Liver (tissue), 9 donors: ENCODE data around the gene EXOC4. TPM values are rescaled to one million over a fixed set of nuclear protein-coding genes. Genes with fewer than 3 reads are reported as not detected.

ENCODE experiments used
- DNase-seq: peaks from one replicate; pipeline ENCODE4 v3.0.0-alpha.2; 2017; ENCODE audit warnings: low spot score
- H3K27ac ChIP-seq, 2 donors: one replicate each; pipeline ENCODE4 v1.7.0; 2013; ENCODE audit warnings: inconsistent platforms in 2 of 2, low read length in 2 of 2, control low read depth in 1 of 2, low read depth in 1 of 2, mild to moderate bottlenecking in 1 of 2
- H3K27me3 ChIP-seq, 4 donors: one replicate each; pipeline versions ENCODE4 v1.6.1 to v1.7.0; 2013; ENCODE audit warnings: low read length in 3 of 4, inconsistent platforms in 1 of 4, mild to moderate bottlenecking in 1 of 4, moderate library complexity in 1 of 4; ENCODE audit not compliant: control insufficient read depth in 4 of 4, insufficient read depth in 4 of 4
- H3K36me3 ChIP-seq, 4 donors: one replicate each; pipeline versions ENCODE4 v1.6.1 to v1.7.0; 2013; ENCODE audit warnings: low read length in 3 of 4, mild to moderate bottlenecking in 3 of 4, low read depth in 1 of 4, moderate library complexity in 1 of 4; ENCODE audit not compliant: control insufficient read depth in 4 of 4, insufficient read depth in 3 of 4
- H3K4me1 ChIP-seq, 4 donors: one replicate each; pipeline versions ENCODE4 v1.6.1 to v1.7.0; 2013; ENCODE audit warnings: low read length in 3 of 4, mild to moderate bottlenecking in 3 of 4, moderate library complexity in 1 of 4; ENCODE audit not compliant: control insufficient read depth in 4 of 4, insufficient read depth in 4 of 4
- H3K4me3 ChIP-seq, 3 donors: one replicate each; pipeline versions ENCODE4 v1.6.1 to v1.7.0; 2013; ENCODE audit warnings: low read length in 3 of 3, control low read depth in 1 of 3, low read depth in 1 of 3, mild to moderate bottlenecking in 1 of 3
- H3K9ac ChIP-seq, 2 donors: one replicate each; pipeline ENCODE4 v1.7.0; 2013; ENCODE audit warnings: low read length in 2 of 2, mild to moderate bottlenecking in 2 of 2, moderate library complexity in 2 of 2, control low read depth in 1 of 2, low read depth in 1 of 2
- H3K9me3 ChIP-seq, 4 donors: one replicate each; pipeline versions ENCODE4 v1.6.1 to v1.7.0; 2013; ENCODE audit warnings: low read length in 3 of 4; ENCODE audit not compliant: control insufficient read depth in 4 of 4
- ATF3 ChIP-seq: IDR thresholded peaks from 2 replicates; pipeline ENCODE4 v1.6.1; 2016; ENCODE audit warnings: antibody characterized with exemption
- EGR1 ChIP-seq, 2 donors: IDR thresholded peaks; 2 replicates each; pipeline ENCODE4 v1.6.1; 2016 to 2018; ENCODE audit warnings: antibody characterized with exemption in 2 of 2, low read depth in 2 of 2
- FOXA1 ChIP-seq: IDR thresholded peaks from 2 replicates; pipeline ENCODE4 v1.6.1; 2016; ENCODE audit warnings: antibody characterized with exemption
- FOXA2 ChIP-seq: IDR thresholded peaks from 2 replicates; pipeline ENCODE4 v1.6.1; 2016; ENCODE audit warnings: antibody characterized with exemption
- GABPA ChIP-seq, 2 donors: IDR thresholded peaks in 1 of 2; conservative IDR thresholded peaks in 1 of 2; 2 replicates each; pipeline ENCODE4 v1.6.1; 2016; ENCODE audit warnings: antibody characterized with exemption in 2 of 2, mild to moderate bottlenecking in 1 of 2, moderate library complexity in 1 of 2
- HNF4A ChIP-seq, 2 donors: conservative IDR thresholded peaks; 2 replicates each; pipeline ENCODE4 v1.6.1; 2016; ENCODE audit warnings: antibody characterized with exemption in 2 of 2, mild to moderate bottlenecking in 2 of 2
- HNF4G ChIP-seq: IDR thresholded peaks from 2 replicates; pipeline ENCODE4 v1.6.1; 2016; ENCODE audit warnings: antibody characterized with exemption
- JUND ChIP-seq, 2 donors: IDR thresholded peaks; 2 replicates each; pipeline ENCODE4 v1.6.1; 2016; ENCODE audit warnings: antibody characterized with exemption in 2 of 2
- MAX ChIP-seq: IDR thresholded peaks from 2 replicates; pipeline ENCODE4 v1.6.1; 2016; ENCODE audit warnings: antibody characterized with exemption
- NR2F2 ChIP-seq: IDR thresholded peaks from 2 replicates; pipeline ENCODE4 v1.6.1; 2016; ENCODE audit warnings: antibody characterized with exemption
- RAD21 ChIP-seq, 2 donors: IDR thresholded peaks; 2 replicates each; pipeline ENCODE4 v1.6.1; 2016; ENCODE audit warnings: antibody characterized with exemption in 2 of 2, mild to moderate bottlenecking in 2 of 2
- REST ChIP-seq: IDR thresholded peaks from 2 replicates; pipeline ENCODE4 v1.6.1; 2016; ENCODE audit warnings: antibody characterized with exemption, mild to moderate bottlenecking
- RXRA ChIP-seq, 2 donors: IDR thresholded peaks; 2 replicates each; pipeline ENCODE4 v1.6.1; 2017 to 2018; ENCODE audit warnings: antibody characterized with exemption in 2 of 2, mild to moderate bottlenecking in 1 of 2
- SP1 ChIP-seq: IDR thresholded peaks from 2 replicates; pipeline ENCODE4 v1.6.1; 2018; ENCODE audit warnings: antibody characterized with exemption, mild to moderate bottlenecking
- TAF1 ChIP-seq: conservative IDR thresholded peaks from 2 replicates; pipeline ENCODE4 v1.6.1; 2016; ENCODE audit warnings: antibody characterized with exemption, mild to moderate bottlenecking
- YY1 ChIP-seq: IDR thresholded peaks from 2 replicates; pipeline ENCODE4 v1.6.1; 2016; ENCODE audit warnings: antibody characterized with exemption, mild to moderate bottlenecking
- WGBS: extraction: QIAGEN DNeasy Blood & Tissue Kit; methylation state at CpG from one replicate; pipeline ENCODE4 v1.1.7; 2013; 5-methylcytosine and 5-hydroxymethylcytosine counted together
- polyA plus RNA-seq, 2 donors: library from polyadenylated mRNA; stranded (reverse) in 1 of 2; unstranded in 1 of 2; fragments of 200-250 nt in 1 of 2; fragments of >200 nt in 1 of 2; fragmentation: Nextera tagmentation in 1 of 2; extraction: Ambion mirVana in 1 of 2; gene quantifications; one replicate each; pipeline versions ENCODE4 v1.2.1 to v1.2.3, GENCODE V29; 2013 to 2015
- total RNA-seq, 2 donors: library from RNA; depleted of rRNA; stranded (reverse); fragments of >200 nt; gene quantifications; one replicate each; pipeline ENCODE4 v1.2.3, GENCODE V29; 2014
- TF ChIP-seq, protein P1 (sequence below): fragments of 150-350 bp; IDR thresholded peaks from 2 replicates; pipeline ENCODE4 v1.5.1; 2017; ENCODE audit warnings: improper control_type of control experiment, low read depth, low read length; ENCODE audit not compliant: missing input control
- TF ChIP-seq, protein P2 (sequence below): IDR thresholded peaks from 2 replicates; pipeline ENCODE4 v1.6.1; 2016; ENCODE audit warnings: antibody characterized with exemption
- donor health status: healthy.
- donor health status: healthy.
- donor health status: healthy.
- donor health status: healthy.
- donor health status: healthy.

Gene EXOC4
- total and polyA plus RNA-seq, 4 donors = 9.5 to 55.9 (median 23.6) TPM

DNA sequence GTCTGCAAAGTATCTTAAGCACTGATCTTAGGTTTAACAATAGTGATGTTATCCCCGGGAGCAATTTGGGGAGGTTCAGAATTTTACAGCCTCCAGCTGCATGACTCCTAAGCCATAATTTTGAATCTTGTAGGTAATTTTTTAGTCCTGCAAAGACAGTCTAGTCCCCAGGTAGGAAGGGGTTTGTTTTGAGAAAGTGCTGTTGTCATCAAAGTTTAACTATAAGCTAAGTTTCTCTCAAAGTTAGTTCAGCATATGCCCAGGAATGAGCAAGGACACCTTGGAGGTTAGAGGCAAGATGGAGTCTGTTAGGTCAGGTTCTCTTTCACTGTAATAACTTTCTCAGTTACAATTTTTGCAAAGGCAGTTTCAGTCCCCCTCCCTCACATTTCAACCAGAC lies 795.3 kb downstream of the EXOC4 start:
- H3K27me3 ChIP-seq = no peaks in the 10 kb centered on the region
- no peaks in the 10 kb centered on the region for H3K36me3 ChIP-seq
- H3K9ac ChIP-seq = no peak overlapping the region
- no peaks in the 10 kb centered on the region for H3K9me3 ChIP-seq
- H3K4me1 ChIP-seq = no peaks in the 10 kb centered on the region
- WGBS = 100% methylated on average over 1 of the region's 1 CpG
- no peak for TF ChIP-seq TAF1
- no peak for TF ChIP-seq FOXA1
- TF ChIP-seq EGR1 (IDR thresholded peaks at IDR 0.05; ENCODE audit: low read depth in 2 of 2) = no peak
- no peak for TF ChIP-seq ATF3
- no peak for TF ChIP-seq HNF4G
- TF ChIP-seq SP1 = no peak
- no peak for TF ChIP-seq REST
- TF ChIP-seq GABPA (IDR thresholded peaks at IDR 0.05 in 1 of 2, conservative IDR thresholded peaks at IDR 0.05 in 1 of 2) = no peak
- no peak for TF ChIP-seq FOXA2
- no peak for TF ChIP-seq RXRA (IDR thresholded peaks at IDR 0.05)
- no peak for TF ChIP-seq HNF4A (conservative IDR thresholded peaks at IDR 0.05)
- TF ChIP-seq YY1 = no peak
- H3K4me3 ChIP-seq = no peak overlapping the region
- H3K27ac ChIP-seq = no peak overlapping the region
- DNase-seq = no peak

- Histone ChIP-seq H3K9ac (no peak overlapping the region), H3K9me3 (no peaks in the 10 kb centered on the region), H3K4me3 (no peak overlapping the region), H3K4me1 (no peaks in the 10 kb centered on the region), H3K27ac (no peak overlapping the region), H3K27me3 (no peaks in the 10 kb centered on the region), H3K36me3 (no peaks in the 10 kb centered on the region)
- no peak for DNase-seq
- WGBS = 95% methylated on average over 2 of the region's 2 CpGs
- TF ChIP-seq RXRA (IDR thresholded peaks at IDR 0.05) (no peak), RAD21 (IDR thresholded peaks at IDR 0.05) (no peak), TAF1 (no peak), EGR1 (IDR thresholded peaks at IDR 0.05; ENCODE audit: low read depth in 2 of 2) (no peak), JUND (IDR thresholded peaks at IDR 0.05) (no peak), HNF4A (conservative IDR thresholded peaks at IDR 0.05) (no peak), NR2F2 (no peak), REST (no peak), MAX (no peak), FOXA1 (no peak), GABPA (IDR thresholded peaks at IDR 0.05 in 1 of 2, conservative IDR thresholded peaks at IDR 0.05 in 1 of 2) (no peak), FOXA2 (no peak), HNF4G (no peak), SP1 (no peak), YY1 (no peak), ATF3 (no peak)
- TF ChIP-seq, protein P1, sequence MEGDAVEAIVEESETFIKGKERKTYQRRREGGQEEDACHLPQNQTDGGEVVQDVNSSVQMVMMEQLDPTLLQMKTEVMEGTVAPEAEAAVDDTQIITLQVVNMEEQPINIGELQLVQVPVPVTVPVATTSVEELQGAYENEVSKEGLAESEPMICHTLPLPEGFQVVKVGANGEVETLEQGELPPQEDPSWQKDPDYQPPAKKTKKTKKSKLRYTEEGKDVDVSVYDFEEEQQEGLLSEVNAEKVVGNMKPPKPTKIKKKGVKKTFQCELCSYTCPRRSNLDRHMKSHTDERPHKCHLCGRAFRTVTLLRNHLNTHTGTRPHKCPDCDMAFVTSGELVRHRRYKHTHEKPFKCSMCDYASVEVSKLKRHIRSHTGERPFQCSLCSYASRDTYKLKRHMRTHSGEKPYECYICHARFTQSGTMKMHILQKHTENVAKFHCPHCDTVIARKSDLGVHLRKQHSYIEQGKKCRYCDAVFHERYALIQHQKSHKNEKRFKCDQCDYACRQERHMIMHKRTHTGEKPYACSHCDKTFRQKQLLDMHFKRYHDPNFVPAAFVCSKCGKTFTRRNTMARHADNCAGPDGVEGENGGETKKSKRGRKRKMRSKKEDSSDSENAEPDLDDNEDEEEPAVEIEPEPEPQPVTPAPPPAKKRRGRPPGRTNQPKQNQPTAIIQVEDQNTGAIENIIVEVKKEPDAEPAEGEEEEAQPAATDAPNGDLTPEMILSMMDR = no peak
- TF ChIP-seq, protein P2, sequence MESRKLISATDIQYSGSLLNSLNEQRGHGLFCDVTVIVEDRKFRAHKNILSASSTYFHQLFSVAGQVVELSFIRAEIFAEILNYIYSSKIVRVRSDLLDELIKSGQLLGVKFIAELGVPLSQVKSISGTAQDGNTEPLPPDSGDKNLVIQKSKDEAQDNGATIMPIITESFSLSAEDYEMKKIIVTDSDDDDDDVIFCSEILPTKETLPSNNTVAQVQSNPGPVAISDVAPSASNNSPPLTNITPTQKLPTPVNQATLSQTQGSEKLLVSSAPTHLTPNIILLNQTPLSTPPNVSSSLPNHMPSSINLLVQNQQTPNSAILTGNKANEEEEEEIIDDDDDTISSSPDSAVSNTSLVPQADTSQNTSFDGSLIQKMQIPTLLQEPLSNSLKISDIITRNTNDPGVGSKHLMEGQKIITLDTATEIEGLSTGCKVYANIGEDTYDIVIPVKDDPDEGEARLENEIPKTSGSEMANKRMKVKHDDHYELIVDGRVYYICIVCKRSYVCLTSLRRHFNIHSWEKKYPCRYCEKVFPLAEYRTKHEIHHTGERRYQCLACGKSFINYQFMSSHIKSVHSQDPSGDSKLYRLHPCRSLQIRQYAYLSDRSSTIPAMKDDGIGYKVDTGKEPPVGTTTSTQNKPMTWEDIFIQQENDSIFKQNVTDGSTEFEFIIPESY = no peak
Observed at GRCh38 chr7:134051020-134051419, 798.1 kb downstream of the EXOC4 start.
